Measurements from ENCODE around the gene UBLCP1.
"Not testable (repeated sequence)": the region's sequence is repeated elsewhere in the genome, so short reads cannot be mapped to it uniquely, and the experiment has no call there.

The UBLCP1 gene

GRCh38 chr5:159294921-159295320 is 31.8 kb downstream of the UBLCP1 start:
- Histone ChIP-seq H3K9ac (ENCODE audit: low read length) (no peak overlapping the region), H3K9me3 (ENCODE audit: control insufficient read depth, low read depth, low read length) (no peaks in the 10 kb centered on the region), H3K4me3 (ENCODE audit: low read length) (no peak overlapping the region), H3K27ac (ENCODE audit: low read length) (no peak overlapping the region), H3K36me3 (ENCODE audit: control insufficient read depth, low read depth, low read length) (no peaks in the 10 kb centered on the region), H3K4me1 (ENCODE audit: control insufficient read depth, low read depth, low read length) (no peaks in the 10 kb centered on the region), H3K27me3 (ENCODE audit: control insufficient read depth, insufficient read depth, low read length) (no peaks in the 10 kb centered on the region)

GRCh38 chr5:159297300-159297699 is 34.2 kb downstream of the UBLCP1 start:
- H3K27ac ChIP-seq (ENCODE audit: low read length); H3K9ac ChIP-seq (ENCODE audit: low read length); H3K4me1 ChIP-seq (ENCODE audit: control insufficient read depth, low read depth, low read length); H3K27me3 ChIP-seq (ENCODE audit: control insufficient read depth, insufficient read depth, low read length); H3K9me3 ChIP-seq (ENCODE audit: control insufficient read depth, low read depth, low read length); H3K36me3 ChIP-seq (ENCODE audit: control insufficient read depth, low read depth, low read length); H3K4me3 ChIP-seq (ENCODE audit: low read length): not testable (repeated sequence)

DNA sequence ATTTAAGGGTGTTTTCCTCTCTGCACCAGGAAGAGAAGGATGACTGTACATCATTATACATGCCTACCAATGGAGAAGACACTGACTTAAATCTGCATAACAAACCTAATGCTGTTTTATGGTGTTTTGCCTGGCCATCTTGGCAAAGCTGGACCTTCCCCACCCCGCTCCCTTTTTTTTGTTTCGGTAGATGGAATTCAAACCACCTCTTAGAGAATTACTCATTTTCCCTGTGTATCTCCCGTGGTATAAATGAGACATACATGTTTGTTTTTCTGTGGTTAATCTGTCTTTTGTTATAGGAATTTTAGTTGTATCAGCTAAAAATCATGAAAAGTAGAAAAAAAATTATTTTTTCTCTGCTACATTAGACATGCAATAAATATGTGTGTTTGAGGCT is 38.4 kb downstream of the UBLCP1 start:
- no peaks in the 10 kb centered on the region for H3K4me1 ChIP-seq (ENCODE audit: control insufficient read depth, low read depth, low read length)
- no peaks in the 10 kb centered on the region for H3K36me3 ChIP-seq (ENCODE audit: control insufficient read depth, low read depth, low read length)
- no peak overlapping the region for H3K27ac ChIP-seq (ENCODE audit: low read length)
- no peaks in the 10 kb centered on the region for H3K27me3 ChIP-seq (ENCODE audit: control insufficient read depth, insufficient read depth, low read length)
- no peaks in the 10 kb centered on the region for H3K9me3 ChIP-seq (ENCODE audit: control insufficient read depth, low read depth, low read length)
- H3K4me3 ChIP-seq (ENCODE audit: low read length), result no peak overlapping the region
- H3K9ac ChIP-seq (ENCODE audit: low read length), result no peak overlapping the region

DNA sequence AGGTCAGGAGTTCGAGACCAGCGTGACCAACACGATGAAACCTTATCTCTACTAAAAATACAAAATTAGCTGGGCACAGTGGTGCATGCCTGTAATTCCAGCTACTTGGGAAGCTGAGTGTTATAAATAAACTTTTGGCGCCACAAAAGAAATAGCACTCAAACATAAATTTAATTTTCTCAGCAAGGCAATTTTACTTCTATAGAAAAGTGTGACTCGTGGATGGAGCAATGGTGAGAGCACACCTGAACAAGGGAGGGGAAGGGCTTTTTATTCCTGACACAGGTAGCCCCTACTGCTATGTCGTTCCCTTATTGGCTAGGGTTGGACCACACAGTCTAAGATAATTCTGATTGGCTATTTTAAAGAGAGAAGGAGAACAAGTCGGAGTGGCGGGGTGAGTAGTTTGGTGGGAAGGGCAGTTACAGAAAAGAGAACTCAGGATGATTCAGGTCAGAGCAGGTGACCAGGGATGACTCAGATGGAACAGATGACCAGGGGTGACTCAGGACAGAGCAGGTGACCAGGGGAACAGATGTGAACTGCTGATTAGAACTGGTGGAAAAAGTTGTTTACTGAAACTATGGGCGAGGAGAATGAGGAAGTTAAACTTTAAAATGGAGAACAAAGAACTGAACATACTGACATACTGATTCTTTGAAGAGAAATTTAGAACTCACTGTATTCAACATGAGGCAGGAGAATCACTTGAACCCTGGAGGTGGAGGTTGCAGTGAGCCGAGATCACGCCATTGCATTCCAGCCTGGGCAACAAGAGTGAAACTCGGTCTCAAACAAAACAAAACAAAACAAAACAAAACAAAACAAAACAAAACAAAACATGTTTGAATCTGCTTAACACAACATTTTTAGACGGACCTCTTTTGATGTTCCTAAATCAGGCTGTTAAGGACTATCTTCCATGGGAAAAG is 39.1 kb downstream of the UBLCP1 start:
- H3K9me3 ChIP-seq (ENCODE audit: control insufficient read depth, low read depth, low read length); H3K27ac ChIP-seq (ENCODE audit: low read length); H3K9ac ChIP-seq (ENCODE audit: low read length); H3K4me1 ChIP-seq (ENCODE audit: control insufficient read depth, low read depth, low read length); H3K4me3 ChIP-seq (ENCODE audit: low read length); H3K27me3 ChIP-seq (ENCODE audit: control insufficient read depth, insufficient read depth, low read length); H3K36me3 ChIP-seq (ENCODE audit: control insufficient read depth, low read depth, low read length): not testable (repeated sequence)

DNA sequence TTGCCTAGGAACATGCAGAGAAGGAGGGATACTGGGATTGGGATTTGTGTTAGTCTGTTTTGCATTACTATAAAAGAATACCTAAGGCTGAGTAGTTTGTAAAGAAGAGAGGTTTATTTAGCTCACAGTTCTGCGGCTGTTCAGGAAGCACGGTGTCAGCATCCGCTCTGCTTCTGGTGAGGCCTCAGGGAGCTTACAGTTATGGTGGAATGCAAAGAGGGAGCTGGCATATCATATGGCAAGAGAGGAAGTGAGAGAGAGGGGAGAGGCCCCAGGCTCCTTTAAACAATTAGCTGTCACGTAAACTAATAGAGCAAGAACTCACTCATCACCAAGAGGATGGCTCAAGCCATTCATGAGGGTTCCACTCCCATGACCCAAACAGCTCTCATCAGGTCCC is 40.2 kb downstream of the UBLCP1 start:
- H3K27me3 ChIP-seq (ENCODE audit: control insufficient read depth, insufficient read depth, low read length), result no peaks in the 10 kb centered on the region
- no peak overlapping the region for H3K4me3 ChIP-seq (ENCODE audit: low read length)
- H3K27ac ChIP-seq (ENCODE audit: low read length), result no peak overlapping the region
- H3K4me1 ChIP-seq (ENCODE audit: control insufficient read depth, low read depth, low read length), result no peaks in the 10 kb centered on the region
- no peaks in the 10 kb centered on the region for H3K9me3 ChIP-seq (ENCODE audit: control insufficient read depth, low read depth, low read length)
- no peaks in the 10 kb centered on the region for H3K36me3 ChIP-seq (ENCODE audit: control insufficient read depth, low read depth, low read length)
- no peak overlapping the region for H3K9ac ChIP-seq (ENCODE audit: low read length)

- Histone ChIP-seq H3K4me1 (ENCODE audit: control insufficient read depth, low read depth, low read length) (no peaks in the 10 kb centered on the region), H3K27me3 (ENCODE audit: control insufficient read depth, insufficient read depth, low read length) (peaks cover 16% of the 10 kb centered on the region), H3K4me3 (ENCODE audit: low read length) (no peak overlapping the region)
These were observed 42.0 kb downstream of the UBLCP1 start for GRCh38 chr5:159304961-159305595.

DNA sequence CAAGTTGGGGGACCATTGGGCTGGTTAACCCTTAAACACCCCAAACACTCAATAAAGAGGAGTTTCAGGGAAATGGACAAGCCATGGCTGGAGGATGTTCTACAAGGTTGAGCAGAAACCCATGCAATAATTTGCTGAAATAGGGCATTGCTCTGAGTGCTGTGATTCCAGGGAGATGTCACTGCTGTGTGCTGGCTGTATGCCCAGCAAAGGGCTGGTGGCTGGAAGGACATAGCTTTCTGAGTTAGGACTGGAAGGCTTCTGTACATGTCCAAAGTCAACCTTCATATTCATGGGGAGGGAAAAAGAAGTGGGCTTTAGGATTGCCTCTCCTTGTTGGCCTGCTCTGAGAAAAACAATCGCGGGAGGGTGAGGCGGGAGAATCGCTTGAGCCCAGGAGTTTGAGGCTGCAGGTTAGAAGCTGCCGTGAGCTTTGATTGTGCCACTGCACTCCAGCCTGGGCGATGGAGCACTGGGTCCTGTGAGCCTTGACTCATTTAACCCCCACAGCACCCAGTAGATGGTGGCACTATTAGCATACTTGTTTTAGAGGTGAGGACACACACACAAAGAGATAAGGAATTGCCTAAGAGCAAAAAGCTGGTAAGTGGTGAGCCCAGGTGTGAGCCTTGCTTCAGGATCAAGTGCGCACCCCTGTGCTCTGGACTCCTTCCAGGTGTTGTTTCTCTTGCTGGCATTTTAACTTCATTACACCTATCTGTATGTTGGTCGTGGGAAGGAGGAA is 46.8 kb downstream of the UBLCP1 start:
- Histone ChIP-seq H3K36me3 (ENCODE audit: control insufficient read depth, low read depth, low read length) (no peaks in the 10 kb centered on the region), H3K27ac (ENCODE audit: low read length) (no peak overlapping the region), H3K9ac (ENCODE audit: low read length) (no peak overlapping the region), H3K4me3 (ENCODE audit: low read length) (peak overlapping the region; percentile 54), H3K4me1 (ENCODE audit: control insufficient read depth, low read depth, low read length) (peaks cover 7% of the 10 kb centered on the region), H3K9me3 (ENCODE audit: control insufficient read depth, low read depth, low read length) (no peaks in the 10 kb centered on the region), H3K27me3 (ENCODE audit: control insufficient read depth, insufficient read depth, low read length) (peaks cover 36% of the 10 kb centered on the region)

More at GRCh38 chr5:159304961-159305595, 42.0 kb downstream of the UBLCP1 start:
- no peaks in the 10 kb centered on the region for H3K9me3 ChIP-seq (ENCODE audit: control insufficient read depth, low read depth, low read length)
- no peak overlapping the region for H3K27ac ChIP-seq (ENCODE audit: low read length)
- H3K36me3 ChIP-seq (ENCODE audit: control insufficient read depth, low read depth, low read length), result no peaks in the 10 kb centered on the region
- no peak overlapping the region for H3K9ac ChIP-seq (ENCODE audit: low read length)

GRCh38 chr5:159310511-159310910 is 47.4 kb downstream of the UBLCP1 start:
- Histone ChIP-seq H3K27me3 (ENCODE audit: control insufficient read depth, insufficient read depth, low read length) (peaks cover 36% of the 10 kb centered on the region), H3K4me3 (ENCODE audit: low read length) (peak overlapping the region; percentile 54), H3K9me3 (ENCODE audit: control insufficient read depth, low read depth, low read length) (no peaks in the 10 kb centered on the region), H3K4me1 (ENCODE audit: control insufficient read depth, low read depth, low read length) (peaks cover 7% of the 10 kb centered on the region), H3K36me3 (ENCODE audit: control insufficient read depth, low read depth, low read length) (no peaks in the 10 kb centered on the region), H3K9ac (ENCODE audit: low read length) (peak overlapping the region; percentile 30), H3K27ac (ENCODE audit: low read length) (no peak overlapping the region)

DNA sequence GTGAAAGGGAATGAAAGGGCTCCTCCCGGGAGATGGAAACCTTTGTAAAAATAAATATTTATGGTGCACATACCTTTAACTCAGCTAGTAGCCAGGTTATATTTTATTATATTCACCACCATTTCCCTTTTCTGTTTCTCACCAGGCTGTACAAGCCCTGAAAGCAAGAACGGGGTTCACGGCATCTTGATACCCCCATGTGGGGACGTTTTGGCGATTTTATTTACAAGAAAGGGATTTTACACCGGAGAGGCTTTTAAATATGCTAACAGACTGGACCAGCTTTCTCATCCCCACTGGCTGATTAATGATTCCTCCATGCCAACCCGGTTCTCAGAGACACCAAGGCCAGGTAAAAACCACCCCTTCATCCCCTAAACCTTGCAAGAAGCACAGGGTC is 48.0 kb downstream of the UBLCP1 start:
- Histone ChIP-seq H3K36me3 (ENCODE audit: control insufficient read depth, low read depth, low read length) (no peaks in the 10 kb centered on the region), H3K4me1 (ENCODE audit: control insufficient read depth, low read depth, low read length) (peaks cover 7% of the 10 kb centered on the region), H3K9me3 (ENCODE audit: control insufficient read depth, low read depth, low read length) (no peaks in the 10 kb centered on the region), H3K9ac (ENCODE audit: low read length) (peak overlapping the region; percentile 30), H3K4me3 (ENCODE audit: low read length) (peak overlapping the region; percentile 54), H3K27ac (ENCODE audit: low read length) (no peak overlapping the region), H3K27me3 (ENCODE audit: control insufficient read depth, insufficient read depth, low read length) (peaks cover 36% of the 10 kb centered on the region)

- Histone ChIP-seq H3K4me3 (ENCODE audit: low read length) (no peak overlapping the region), H3K36me3 (ENCODE audit: control insufficient read depth, low read depth, low read length) (no peaks in the 10 kb centered on the region), H3K9ac (ENCODE audit: low read length) (no peak overlapping the region), H3K4me1 (ENCODE audit: control insufficient read depth, low read depth, low read length) (peaks cover 7% of the 10 kb centered on the region), H3K27ac (ENCODE audit: low read length) (no peak overlapping the region), H3K27me3 (ENCODE audit: control insufficient read depth, insufficient read depth, low read length) (peaks cover 36% of the 10 kb centered on the region), H3K9me3 (ENCODE audit: control insufficient read depth, low read depth, low read length) (no peaks in the 10 kb centered on the region)
These were observed 50.1 kb downstream of the UBLCP1 start for GRCh38 chr5:159313197-159313596.

GRCh38 chr5:159316519-159317383 is 53.7 kb downstream of the UBLCP1 start:
- no peaks in the 10 kb centered on the region for H3K9me3 ChIP-seq (ENCODE audit: control insufficient read depth, low read depth, low read length)
- no peaks in the 10 kb centered on the region for H3K4me1 ChIP-seq (ENCODE audit: control insufficient read depth, low read depth, low read length)
- no peak overlapping the region for H3K9ac ChIP-seq (ENCODE audit: low read length)
- H3K4me3 ChIP-seq (ENCODE audit: low read length), result no peak overlapping the region
- no peaks in the 10 kb centered on the region for H3K36me3 ChIP-seq (ENCODE audit: control insufficient read depth, low read depth, low read length)
- no peak overlapping the region for H3K27ac ChIP-seq (ENCODE audit: low read length)
- peaks cover 3% of the 10 kb centered on the region for H3K27me3 ChIP-seq (ENCODE audit: control insufficient read depth, insufficient read depth, low read length)

All from iPS-18a (cell line).